NCI-H2196 (cell line): Measurements from ENCODE around the gene DIABLO.
"Not testable (repeated sequence)": the region's sequence is repeated elsewhere in the genome, so short reads cannot be mapped to it uniquely, and the experiment has no call there.

Experiments used
- DNase-seq: peaks from one replicate; lab custom pipeline; 2025; ENCODE audit not compliant: unreplicated experiment; lab: John Stamatoyannopoulos, UW

DIABLO gene

DNA sequence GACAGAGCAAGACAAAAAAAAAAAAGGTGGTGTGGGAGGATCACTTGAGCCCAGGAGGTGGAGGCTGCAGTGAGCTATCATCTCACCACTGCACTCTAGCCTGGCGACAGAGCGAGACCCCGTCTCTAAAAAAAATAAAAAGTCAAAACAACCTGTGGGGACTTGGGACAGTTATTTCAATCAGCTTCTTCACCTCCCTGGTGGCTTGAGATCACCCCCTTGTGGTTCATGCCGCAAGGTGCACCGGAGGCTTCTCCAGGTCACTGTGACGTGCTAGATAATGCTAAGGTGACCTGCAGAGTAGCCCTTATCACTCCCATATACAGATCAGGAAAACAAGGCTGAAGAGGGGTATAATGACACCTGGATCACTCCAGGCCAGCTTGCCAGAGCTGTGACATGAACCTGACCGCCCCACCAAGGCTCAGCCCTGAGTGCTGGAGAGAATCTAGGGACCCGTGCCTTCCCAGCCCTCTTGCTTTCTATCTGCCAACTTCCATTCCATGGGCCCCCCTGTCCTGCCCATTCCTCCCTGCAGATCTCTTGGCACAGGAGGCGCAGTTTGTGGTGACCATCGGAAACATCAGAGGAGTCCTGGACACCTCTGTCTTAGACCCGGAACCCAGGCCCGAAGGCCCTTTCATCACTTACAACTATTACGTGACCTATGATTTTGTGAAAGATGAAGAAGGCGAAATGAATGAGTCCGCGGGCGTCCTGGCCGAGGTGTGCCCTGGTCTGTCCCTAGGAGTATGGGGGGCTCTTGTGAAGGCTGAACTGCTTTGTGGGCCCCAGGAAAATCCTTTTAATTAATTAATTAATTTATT is 34.8 kb downstream of the DIABLO start:
- DNase-seq, result peak; percentile 68

DNA sequence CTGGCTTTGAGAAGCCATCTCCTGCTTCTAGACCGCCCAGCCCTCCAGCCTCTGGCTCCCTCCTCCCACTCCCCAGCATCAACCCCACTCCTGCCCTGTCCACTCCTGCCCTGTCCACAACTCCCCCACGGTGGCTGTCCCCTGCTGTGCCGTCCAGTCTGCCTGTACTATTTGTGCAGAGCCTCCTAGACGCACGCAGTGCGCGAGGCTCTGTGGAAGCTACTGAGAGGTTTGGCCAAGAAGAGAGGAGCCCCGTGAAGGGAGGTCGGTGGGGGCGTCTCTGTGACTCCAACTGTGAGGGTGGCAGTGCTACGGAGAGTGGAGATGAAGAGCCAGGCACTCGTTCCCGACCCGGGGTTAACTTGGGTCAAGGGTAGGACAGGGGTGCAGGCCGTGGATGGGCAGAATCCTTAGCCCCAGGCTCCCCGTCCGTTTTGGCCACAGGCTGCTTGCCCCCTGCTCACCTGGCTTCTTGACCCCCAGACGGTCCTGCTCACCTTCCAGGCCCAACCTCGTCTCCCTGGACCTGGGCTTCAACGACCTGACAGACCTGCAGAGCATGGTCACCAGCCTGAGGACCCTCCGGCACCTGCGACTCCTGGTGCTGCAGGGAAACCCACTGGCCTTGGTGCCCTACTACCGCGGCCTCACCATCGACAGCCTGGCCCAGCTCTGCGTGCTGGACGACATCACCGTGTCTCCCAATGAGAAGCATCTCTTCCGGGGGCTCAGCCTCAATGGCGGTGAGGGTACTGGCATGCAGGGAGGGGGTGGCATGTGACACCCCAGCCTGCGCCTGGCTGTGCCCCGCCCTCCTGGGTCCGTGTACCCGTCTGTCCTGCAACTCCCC is 36.0 kb downstream of the DIABLO start:
- DNase-seq, result no peak

DNA sequence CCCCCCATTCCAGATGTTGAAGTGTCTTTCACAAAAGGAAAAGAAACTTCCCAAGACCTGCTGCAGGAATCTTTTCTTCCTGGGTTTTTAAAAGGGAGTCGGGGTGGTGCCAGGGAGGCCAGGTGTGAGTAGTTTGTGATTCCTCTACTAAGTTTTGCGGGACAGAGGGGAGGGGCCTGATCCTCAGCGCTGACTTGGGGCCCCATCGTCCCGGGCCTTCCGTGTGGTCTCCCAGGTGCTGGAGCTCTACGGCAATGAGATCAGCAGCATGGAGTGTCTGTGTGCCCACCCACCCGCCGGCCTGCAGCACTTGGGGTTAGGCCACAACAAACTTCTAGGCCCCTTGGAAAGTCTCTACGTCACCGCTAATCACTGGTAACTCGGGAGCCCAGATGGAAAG is 38.4 kb downstream of the DIABLO start:
- no peak for DNase-seq

DNA sequence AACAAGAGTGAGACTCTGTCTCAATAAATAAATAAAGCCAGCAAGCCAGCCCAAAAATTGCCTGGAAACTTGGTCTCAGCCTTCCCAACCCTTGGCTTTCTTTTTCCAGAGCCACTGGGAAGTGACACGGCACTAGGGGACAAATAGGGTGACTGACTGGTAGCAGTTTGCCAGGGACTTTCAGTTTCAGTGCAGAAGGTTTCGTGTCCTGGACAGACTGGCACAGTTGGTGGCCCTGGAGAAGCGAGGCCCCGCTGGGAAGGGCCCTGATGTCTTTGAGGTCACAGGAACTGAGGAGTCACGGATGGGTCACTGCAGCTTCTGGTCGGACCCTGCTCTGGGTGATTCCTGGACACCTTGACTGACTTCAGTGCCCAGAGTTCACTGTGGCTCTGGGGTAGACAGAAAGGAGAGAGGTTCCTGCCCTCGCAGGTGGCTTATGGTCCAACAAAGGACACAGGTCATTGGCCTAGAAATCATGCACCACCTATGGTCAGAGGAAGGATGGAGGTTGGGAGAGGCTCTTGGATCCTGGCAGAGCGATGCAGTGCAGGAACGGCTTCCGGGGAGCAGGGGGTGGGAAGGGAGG is 40.3 kb downstream of the DIABLO start:
- DNase-seq, result no peak

DNA sequence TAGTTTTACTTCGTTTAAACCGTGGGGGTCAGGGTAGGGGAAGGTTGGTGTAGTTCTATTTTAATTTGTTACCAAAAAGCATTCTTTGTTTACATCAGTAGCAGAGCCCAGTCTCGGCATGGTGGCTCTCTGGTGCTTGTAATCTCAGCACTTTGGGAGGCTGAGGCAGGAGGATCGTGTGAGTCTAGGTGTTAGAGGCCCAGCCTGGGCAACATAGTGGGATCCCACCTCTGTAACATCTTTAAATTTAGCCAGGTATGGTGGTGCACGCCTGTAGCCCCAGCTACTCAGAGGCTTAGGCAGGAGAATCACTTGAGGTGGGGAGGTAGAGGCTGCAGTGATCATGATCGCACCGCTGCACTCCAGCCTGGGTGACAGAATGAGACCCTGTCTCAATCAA is 40.8 kb downstream of the DIABLO start:
- DNase-seq, result no peak

DNA sequence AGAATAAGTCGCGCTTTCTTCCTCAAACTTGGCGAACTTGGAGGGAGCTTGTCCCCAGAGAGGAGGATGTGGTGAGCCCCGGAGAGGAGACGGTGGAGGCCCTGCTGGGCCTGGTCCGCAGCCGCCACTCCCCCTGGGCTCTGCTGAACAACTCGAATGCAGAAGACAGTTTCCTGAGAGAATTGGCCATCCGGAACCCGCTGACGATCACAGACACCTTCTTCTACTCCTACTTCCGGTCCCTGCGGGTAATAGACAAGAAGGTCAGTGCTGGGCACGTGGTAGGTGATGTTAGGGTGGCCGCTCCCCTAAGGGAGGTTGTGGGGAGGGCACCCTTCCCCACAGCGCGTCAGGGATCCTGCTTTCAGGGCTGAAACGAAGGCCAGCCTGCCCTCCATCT is 41.3 kb downstream of the DIABLO start:
- no peak for DNase-seq

DNA sequence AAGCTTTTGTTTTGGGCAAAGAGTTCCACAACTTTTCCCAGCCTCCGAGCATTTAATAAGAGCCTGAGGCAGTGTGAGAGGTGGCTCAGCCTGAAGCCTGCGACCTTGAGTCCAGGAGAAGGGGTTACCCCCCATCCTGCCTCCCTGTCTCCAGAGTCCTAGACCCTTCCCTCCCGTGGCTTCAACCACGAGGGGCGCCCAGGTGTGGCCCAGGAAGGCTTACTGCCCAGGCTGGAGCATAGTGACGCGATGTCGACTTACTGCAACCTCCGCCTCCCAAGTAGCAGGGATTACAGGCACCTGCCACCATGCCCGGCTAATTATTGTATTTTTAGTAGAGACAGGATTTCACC is 42.3 kb downstream of the DIABLO start:
- DNase-seq, result no peak

DNA sequence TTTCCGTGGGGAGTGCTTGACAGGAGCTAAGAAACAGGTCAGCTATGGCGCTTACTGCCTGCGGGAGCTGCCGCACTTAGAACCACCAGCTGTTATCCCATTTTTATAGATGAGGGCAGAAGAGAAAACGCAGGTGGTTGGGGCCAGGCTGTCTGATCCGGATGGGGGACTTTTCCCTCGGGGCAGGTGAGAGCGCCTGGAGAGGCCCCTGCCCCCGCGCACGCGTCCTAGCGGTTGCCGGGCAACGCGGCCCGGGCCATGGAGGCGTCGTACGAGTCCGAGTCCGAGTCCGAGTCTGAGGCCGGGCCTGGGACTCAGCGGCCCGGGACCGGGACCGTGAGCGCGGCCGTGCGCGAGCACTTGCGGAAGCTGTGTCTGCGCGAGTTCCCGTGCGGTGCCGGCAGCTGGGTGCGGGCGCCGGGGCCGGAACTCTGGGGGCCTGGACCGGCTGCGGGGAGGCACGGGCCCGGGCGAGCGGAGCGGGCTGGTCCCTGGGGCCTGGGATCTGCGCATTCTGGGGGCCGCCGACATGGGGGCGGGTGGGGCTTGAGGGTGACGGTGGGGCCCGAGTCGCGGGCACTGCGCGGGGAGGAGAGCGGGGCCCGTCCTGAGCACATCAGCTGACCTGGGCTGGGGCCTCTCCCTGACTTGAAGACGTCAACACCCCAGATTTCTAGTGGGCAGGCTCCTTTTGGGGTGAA is 42.8 kb downstream of the DIABLO start, which contains the start of gene LRRC43:
Gene LRRC43 (plus strand): TSS at position 237 of the 701 bp plus-strand sequence. CDS start 22 bp downstream, at position 259.
- DNase-seq, result no peak

DNA sequence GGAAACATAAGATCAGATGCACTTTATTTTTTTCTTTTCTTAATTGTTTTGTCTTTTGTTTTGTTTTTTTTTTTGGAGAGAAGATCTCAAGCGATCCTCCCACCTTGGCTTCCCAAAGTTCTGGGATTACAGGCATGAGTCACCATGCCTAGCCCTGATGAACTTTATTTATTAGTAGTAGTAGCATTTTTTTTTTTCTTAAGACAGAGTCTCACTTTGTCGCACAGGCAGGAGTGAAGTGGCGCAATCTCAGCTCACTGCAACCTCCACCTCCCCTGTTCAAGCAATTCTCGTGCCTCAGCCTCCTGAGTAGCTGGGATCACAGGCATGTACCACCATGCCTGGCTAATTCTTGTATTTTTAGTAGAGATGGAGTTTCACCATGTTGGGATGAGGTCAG is 49.4 kb downstream of the DIABLO start:
- DNase-seq, result not testable (repeated sequence)

DNA sequence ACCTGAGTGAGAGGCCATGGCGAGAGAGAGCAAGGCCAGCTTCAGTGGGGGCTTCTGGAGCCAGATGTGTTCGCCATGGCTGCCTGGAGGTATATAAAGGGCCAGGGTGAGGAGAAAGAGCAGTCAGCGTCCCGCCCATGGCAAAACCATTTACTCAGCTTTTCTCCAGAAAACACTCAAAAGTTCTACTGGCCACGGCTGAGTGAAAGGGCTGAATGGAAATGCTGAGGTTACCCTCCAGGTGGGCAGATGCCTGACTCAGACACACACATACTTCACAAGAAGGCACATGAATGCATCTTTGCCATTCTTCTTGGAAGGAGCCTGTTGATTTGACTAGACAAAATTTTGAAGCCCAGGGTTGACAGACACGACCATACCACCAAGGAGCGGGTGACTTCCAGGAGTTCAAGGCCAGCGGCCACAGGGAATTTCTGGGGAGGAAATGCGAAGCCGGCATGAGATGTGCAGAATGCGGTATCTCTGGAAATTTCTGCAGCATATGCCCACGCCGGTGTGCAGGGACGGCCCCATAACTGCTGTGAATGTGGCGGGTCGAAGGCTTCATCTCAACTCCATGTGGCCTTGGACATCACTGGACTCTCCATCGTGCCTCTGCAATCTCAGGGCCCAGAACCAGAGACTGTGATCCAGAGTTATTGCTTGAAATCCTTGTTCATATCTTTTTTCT is 51.6 kb downstream of the DIABLO start, which contains the start of gene IL31:
Gene IL31 (minus strand): TSS at position 67 of the 691 bp plus-strand sequence. CDS start 49 bp downstream, at position 18.
- no peak for DNase-seq

DNA sequence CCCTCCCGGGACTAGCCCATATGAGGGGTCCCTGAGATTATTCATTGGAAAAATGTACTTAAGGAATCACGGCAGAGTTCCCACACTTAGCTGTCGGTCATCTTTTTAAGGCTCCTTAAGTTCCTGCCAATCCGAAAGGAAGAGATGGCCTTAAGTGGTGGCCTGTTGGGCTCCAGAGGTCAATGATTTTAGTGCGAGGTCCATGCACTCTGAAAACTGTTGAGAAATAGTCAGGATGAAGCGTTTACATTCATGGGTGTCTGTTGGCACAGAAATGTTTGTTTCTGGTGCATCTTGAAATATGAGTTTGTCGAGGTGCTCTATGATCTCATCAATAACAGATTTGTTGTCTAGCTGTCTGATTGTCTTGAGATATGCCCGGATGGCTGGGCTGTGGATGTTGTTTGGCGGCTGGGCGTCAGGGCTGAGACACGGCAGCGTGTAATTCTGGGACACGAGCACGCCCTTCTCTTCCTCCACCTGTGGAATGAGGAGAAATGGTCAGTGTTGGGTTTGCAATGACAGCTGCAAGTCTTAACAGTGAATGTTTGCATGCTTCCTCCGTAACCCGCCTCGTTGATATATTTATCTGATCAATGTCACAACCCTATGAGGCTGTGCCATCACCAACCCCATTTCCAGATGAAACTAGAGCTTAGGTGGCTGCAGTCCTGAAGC is 53.5 kb downstream of the DIABLO start:
- DNase-seq, result no peak

DNA sequence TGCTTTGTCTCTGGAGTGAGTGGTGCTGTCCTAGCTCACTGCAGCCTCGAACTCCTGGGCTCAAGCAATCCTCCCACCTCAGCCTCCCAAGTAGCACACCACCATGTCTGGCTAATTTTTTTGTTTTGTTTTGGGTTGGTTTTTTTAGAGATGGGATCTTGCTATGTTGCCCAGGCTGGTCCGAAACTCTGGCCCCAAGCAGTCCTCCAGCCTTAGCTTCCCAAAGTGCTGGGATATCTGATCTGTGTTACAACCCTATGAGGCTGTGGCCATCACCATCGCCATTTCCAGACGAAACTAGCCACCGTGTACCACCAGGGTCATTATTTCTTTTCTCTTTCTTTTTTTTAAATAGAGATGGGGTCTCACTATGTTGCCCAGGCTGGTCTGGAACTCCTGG is 54.5 kb downstream of the DIABLO start:
- no peak for DNase-seq

DNA sequence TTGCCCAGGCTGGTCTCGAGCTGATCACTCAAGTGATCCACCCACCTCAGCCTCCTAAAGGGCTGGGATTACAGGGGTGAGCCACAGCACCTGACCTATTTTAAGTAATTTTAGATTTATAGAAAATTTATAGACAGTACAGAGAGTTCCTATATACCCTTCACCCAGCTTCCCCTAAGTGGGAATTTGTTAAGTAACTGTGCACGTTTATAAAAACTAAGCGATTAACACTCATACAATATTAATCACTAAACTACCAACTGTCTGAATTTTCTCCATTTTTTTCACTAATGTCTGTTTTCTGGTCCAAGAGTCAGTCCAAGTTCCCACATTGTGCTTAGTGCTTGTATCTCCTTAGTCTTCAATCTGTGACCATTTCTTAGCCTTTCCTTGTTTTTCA is 57.4 kb downstream of the DIABLO start:
- no peak for DNase-seq

DNA sequence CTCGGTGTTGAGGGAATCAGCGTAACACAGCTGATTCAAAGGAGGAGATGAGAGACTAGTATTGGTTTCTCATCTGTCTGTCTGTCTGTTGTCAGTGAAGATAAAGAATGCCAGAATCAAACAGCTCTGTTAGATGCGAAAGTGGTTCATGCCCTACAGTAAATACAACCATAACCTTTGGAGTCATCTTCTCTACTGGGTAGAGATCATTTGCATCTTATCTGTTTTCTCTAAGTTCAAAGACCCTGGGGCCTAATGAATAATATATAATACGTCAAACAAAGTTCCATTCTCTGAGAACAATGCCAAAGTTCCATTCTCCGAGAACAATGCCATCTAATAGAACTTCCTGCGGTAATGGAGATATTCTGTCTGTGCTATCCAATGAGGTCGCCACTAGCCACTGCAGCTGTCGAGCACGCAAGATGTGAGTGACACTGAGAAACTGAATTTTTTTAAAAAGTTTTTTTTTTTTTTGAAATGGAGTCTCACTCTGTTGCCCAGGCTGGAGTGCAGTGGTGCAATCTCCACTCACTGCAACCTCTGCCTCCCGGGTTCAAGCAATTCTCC is 58.4 kb downstream of the DIABLO start:
- no peak for DNase-seq

DNA sequence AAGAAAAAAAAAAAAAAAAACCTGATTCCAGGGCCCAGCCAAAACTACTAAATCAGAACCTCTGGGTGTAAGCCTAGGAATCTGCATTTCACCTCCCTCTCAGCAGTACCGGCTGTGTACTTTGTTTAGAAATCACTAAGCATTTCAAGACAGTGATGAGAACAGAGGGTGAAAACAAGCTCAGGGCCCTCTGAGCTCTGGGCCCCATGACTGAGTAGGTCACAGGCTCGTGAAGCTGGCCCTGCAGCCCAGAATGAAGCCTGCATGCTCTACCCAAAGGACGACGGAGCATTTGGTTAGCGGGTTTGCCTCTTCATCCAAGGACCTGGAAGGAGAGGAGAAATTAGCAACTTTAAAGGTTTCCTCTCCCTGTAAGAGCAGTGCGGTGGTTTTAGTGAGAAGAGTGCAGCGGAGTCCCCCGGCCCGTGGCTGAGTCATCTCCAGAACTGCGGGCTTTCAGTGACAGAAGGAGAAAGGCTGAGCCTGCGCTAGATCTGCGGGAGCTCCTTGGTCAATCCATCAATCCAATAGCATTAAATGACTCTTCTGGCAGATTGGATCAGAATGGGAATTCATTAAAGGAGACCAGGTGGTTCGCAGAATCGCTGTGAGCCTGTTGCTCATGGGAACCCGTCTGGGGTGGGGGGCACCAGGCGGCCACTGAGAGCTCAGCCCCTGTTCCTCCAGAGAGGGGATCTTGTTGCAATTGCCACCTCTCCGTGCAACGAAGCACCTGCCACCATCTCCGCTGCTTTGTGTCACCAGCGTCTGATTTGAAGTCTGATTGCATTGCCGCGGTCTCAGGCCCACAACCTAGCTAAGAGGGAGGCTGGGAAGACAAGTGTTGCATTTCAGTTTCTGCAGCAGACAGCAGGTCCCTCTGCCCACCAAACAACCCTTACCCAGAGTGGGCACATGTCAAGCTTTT is 59.2 kb downstream of the DIABLO start:
- DNase-seq, result no peak

DNA sequence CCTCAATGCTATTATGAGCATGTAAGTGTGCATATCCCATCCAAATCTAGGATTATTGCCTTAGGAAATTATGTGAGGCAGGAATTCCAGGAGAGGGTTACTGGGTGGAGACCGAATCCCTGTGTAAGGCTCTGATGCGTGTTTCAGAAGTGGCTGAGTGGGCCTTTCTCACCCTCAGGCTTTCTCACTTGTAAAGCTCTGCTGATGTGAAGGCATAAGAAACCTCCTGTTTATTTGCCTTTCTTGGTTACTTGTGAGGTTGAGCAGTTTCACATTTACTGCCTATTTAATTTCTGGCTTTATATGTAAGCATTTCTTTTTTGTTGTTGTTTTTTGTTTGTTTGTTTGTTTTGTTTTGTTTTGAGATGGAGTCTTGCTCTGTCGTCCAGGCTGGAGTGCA is 62.9 kb downstream of the DIABLO start:
- no peak for DNase-seq

DNA sequence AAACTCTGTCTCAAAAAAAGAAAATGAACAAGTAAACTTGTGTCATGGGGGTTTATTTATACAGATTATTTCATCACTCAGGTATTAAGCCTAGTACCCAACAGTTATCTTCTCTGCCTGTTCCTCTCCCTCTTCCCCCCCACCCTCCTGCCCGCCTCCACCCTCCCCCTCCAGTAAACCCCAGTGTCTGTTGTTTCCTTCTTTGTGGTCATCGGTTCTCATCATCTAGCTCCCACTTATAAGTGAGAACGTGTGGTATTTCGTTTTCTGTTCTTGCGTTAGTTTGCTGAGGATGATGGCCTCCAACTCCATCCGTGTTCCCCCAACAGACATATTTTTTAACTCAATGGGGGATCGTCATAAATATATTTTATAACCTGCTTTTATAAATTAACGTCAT is 64.2 kb downstream of the DIABLO start:
- DNase-seq, result no peak

DNA sequence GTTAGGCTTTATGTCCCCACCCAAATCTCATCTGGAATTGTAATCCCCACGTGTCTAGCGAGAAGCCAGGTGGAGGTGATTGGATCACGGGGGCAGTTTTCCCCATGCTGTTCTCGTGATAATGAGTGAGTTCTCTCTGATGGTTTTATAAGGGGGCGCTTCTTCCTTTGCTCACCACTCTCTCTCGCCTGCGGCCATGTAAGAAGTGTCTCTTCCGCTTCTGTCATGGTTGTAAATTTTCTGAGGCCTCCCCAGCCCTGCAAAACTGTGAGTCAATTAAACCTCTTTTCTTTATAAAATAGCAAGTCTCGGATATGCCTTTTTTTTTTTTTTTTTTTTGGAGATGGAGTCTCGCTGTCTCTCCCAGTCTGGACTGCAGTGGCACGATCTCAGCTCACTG is 65.1 kb downstream of the DIABLO start:
- no peak for DNase-seq

DNA sequence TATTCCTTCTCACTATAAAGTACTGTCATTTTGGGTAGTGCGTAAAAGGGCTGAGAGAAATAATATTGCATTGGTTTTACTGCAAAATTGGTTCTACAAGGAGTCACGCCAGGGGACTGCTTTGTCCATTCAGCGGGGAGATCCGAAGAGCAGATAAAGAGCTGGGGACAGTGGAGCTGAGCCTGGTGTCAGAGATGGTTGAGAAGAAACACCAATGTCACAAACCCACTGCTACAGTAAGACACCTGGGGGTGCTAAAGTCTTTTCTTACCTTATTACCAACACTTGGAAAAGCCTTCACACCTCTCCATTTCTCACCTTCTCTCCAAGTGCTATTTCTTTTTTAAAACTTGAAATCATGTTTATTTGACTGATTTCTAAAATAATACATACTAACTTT is 66.0 kb downstream of the DIABLO start:
- DNase-seq, result no peak
